ENCODE results near the gene PHYHIPL.
"Not testable (repeated sequence)": the region's sequence is repeated elsewhere in the genome, so short reads cannot be mapped to it uniquely, and the experiment has no call there.

The PHYHIPL gene

DNA sequence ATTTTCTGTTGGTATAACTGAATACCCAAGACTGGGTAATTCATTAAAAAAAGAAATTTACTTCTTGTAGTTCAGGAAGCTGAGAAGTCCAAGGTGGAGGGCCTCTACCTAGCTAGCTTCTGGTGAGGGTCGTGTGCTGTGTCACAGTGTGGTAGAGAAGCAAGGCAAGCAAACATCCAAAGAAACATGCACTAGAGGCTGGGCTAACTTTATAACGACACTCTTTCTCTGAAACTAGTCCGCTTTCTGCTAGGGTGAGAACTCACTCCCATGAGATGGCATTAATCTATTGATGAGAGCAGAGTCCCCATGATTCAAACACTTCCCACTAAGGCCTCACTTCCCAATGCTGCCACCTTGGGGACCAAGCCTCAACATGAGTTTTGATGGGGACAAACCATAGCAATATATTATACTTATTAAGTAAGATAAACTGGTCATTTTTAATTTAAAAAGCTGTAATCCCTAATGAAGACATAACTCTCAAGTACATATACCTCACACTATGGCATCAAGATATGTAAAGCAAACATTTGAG lies 50.8 kb downstream of the PHYHIPL start:
- no peak for DNase-seq
- no peaks in the 10 kb centered on the region for H3K9me3 Mint-ChIP-seq
- H3K4me1 Mint-ChIP-seq, result no peaks in the 10 kb centered on the region
- no peak overlapping the region for H3K4me3 Mint-ChIP-seq
- H3K36me3 Mint-ChIP-seq, result no peaks in the 10 kb centered on the region
- CTCF ChIA-PET, result no interaction called here
- no peak overlapping the region for H3K27ac Mint-ChIP-seq
- H3K27me3 Mint-ChIP-seq, result no peaks in the 10 kb centered on the region

DNA sequence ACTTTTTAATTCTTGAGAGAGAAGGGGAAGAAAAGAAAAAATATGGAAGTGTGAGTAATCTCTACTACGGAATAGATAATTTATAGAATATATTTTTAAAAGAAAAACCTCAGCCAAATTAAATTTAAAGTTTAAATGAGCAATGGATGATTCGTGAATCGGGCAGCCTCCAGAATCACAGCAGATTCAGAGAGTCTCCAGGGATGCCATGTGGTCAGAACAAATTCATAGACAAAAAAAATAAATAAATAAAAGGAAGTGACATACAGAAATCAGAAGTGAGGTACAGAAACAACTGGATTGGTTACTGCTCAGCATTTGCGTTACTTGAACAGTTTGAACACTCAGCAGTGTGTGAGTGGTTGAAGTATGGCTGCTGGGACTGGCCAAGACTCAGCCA lies 53.0 kb downstream of the PHYHIPL start:
- CTCF ChIA-PET, result no interaction called here
- Mint-ChIP-seq H3K9me3 (no peaks in the 10 kb centered on the region), H3K27ac (no peak overlapping the region), H3K36me3 (no peaks in the 10 kb centered on the region), H3K4me3 (no peak overlapping the region), H3K4me1 (no peaks in the 10 kb centered on the region), H3K27me3 (no peaks in the 10 kb centered on the region)
- DNase-seq, result no peak

DNA sequence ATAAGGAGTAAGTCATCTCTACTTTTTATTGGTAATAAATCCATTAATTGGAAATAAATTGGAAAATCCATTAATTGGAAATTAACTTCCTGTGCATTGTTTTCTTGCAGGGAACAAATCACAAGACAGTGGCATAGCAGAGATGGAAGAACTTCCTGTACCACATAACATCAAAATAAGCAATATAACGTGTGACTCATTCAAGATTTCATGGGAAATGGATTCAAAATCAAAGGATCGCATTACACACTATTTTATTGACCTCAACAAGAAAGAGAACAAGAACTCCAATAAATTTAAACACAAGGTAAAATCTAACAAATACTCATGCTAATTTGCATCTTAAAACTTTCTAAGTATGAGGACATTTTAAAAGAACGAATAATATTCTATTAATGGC lies 57.8 kb downstream of the PHYHIPL start:
- CTCF ChIA-PET, result no interaction called here
- Mint-ChIP-seq H3K4me3 (no peak overlapping the region), H3K27ac (no peak overlapping the region), H3K4me1 (no peaks in the 10 kb centered on the region), H3K36me3 (no peaks in the 10 kb centered on the region), H3K9me3 (no peaks in the 10 kb centered on the region), H3K27me3 (no peaks in the 10 kb centered on the region)
- DNase-seq, result no peak

DNA sequence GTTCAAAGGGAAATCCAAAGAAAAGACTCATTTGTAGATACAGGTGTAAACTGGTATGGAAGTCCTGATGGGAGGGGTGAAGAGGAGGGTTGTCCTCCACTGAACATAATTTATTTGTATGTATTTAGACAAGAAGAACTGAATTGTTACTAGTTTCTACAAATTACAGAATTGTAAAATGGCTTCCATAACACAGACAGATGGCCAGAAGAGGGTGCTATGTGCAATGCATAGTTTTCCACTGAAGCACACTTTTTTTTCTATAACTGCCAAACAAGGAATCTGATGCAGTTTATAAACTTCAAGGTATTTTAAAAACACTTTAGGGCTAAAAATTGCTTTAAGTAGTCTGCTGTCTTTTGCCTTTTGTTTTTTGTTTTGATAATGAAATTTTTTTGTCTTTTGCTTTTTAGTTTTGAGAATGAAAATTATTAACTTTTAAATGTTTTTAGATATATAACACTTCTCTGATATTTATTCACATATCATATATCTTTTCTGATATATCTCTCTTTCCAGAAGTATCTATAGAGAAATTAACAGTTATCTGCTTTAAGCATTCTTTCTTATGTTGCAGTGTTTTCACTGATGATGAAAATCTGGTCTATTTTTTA lies 58.5 kb downstream of the PHYHIPL start:
- no peaks in the 10 kb centered on the region for H3K9me3 Mint-ChIP-seq
- DNase-seq, result no peak
- H3K27me3 Mint-ChIP-seq, result no peaks in the 10 kb centered on the region
- no peak overlapping the region for H3K27ac Mint-ChIP-seq
- H3K4me3 Mint-ChIP-seq, result no peak overlapping the region
- no peaks in the 10 kb centered on the region for H3K36me3 Mint-ChIP-seq
- CTCF ChIA-PET, result no interaction called here
- no peaks in the 10 kb centered on the region for H3K4me1 Mint-ChIP-seq

DNA sequence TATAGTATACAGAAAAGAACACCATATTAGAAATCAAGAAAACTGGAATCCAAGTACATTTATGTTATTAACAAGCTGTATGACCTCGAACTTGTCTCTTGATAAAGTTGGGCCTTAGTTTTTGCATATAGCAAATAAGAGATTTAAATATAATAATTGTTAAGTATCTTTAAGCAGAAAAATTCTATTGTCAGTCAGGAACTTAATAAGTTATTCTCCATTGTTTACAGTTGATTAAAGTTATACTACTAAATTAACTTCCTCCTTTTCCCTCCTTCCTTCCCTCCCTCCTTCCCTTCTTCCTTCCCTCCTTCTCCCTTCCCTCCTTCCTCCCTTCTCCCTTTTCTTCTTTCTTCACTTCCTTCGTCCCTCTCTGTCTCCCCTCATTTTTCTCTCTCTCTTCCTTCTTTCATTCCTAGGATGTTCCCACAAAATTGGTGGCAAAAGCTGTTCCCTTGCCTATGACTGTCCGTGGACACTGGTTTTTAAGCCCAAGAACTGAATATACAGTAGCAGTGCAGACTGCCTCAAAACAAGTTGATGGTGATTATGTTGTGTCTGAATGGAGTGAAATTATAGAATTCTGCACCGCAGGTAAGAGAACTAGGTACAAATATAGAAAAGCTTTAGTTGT lies 59.7 kb downstream of the PHYHIPL start:
- Mint-ChIP-seq H3K36me3 (no peaks in the 10 kb centered on the region), H3K27ac (no peak overlapping the region)

DNA sequence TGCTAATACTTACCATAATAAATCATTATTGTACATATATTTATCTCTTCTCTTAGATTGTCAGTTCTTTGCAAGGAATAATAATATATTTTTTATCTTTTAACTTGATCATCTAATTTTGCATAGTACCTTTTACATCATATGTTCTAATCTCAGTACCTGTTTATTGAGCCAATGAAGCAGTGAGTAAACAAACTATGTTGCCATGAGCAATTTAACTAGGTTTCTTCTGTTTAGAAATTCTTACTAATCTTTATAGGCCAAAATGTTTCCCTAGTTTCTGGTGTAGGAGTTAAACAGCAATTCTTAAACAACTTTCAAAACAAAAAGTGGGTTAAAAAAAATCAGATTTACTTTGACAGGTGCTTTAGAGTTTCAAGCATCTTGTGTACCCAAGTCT lies 61.3 kb downstream of the PHYHIPL start:
- no peaks in the 10 kb centered on the region for H3K4me1 Mint-ChIP-seq
- H3K27ac Mint-ChIP-seq, result no peak overlapping the region
- no peak for DNase-seq
- H3K36me3 Mint-ChIP-seq, result no peaks in the 10 kb centered on the region
- no peaks in the 10 kb centered on the region for H3K9me3 Mint-ChIP-seq
- CTCF ChIA-PET, result no interaction called here
- H3K27me3 Mint-ChIP-seq, result no peaks in the 10 kb centered on the region
- H3K4me3 Mint-ChIP-seq, result no peak overlapping the region

More for the DNA sequence above, 59.7 kb downstream of the PHYHIPL start:
- no peak overlapping the region for H3K4me3 Mint-ChIP-seq
- no peak for DNase-seq
- H3K4me1 Mint-ChIP-seq, result no peaks in the 10 kb centered on the region
- H3K9me3 Mint-ChIP-seq, result no peaks in the 10 kb centered on the region
- no peaks in the 10 kb centered on the region for H3K27me3 Mint-ChIP-seq
- CTCF ChIA-PET, result no interaction called here

DNA sequence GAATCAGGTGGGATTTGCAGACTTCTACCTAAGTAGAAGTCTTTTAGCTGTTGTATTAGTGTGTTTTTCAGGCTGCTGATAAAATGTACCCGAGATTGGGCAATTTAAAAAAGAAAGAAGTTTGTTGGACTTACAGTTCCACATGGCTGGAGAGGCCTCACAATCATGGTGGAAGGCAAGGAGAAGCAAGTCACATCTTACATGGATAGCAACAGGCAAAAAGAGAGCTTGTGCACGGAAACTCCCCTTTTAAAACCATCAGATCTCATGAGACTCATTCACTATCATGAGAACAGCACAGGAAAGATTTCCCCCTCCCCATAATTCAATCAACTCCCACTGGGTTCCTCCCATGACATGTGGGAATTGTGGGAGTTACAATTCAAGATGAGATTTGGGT lies 62.7 kb downstream of the PHYHIPL start:
- H3K4me1 Mint-ChIP-seq, H3K27me3 Mint-ChIP-seq, H3K36me3 Mint-ChIP-seq, DNase-seq, H3K27ac Mint-ChIP-seq, H3K9me3 Mint-ChIP-seq, H3K4me3 Mint-ChIP-seq, CTCF ChIA-PET: not testable (repeated sequence)

DNA sequence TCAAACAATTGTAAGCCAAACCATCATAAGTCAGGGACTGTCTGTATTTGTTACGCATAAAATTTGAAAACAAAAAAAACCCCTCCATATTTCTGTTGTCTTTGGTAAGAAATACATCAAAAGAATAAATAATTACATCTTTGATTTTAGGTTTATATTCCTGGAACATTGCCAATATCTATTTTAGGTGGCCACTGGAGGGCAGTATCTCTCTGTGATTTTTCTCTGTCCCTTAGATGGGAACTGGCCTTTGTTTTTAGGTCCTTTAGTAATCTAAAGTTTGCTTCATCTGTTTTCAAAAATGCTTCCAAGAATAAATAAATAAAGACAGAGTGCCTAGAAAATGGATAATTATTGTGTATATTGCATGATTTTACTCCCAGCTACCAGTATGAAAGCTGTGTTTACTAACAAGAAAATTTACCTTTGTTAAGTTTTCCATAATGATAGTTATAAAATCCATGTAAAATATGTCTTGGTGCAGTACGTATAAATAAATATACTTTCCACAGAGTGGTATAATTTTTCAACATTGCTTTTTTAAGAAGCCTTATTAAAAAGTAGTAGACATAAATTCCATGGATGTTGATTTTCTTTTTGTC lies 64.2 kb downstream of the PHYHIPL start:
- Mint-ChIP-seq H3K4me1 (no peaks in the 10 kb centered on the region), H3K27me3 (no peaks in the 10 kb centered on the region), H3K4me3 (no peak overlapping the region), H3K9me3 (no peaks in the 10 kb centered on the region), H3K27ac (no peak overlapping the region), H3K36me3 (no peaks in the 10 kb centered on the region)
- no peak for DNase-seq
- CTCF ChIA-PET, result interaction anchor here (0.8 to 1.0 kb wide), 2 partner anchors 382 to 579 kb away, joined by 3 read pairs; no protein-coding TSS in a partner anchor

DNA sequence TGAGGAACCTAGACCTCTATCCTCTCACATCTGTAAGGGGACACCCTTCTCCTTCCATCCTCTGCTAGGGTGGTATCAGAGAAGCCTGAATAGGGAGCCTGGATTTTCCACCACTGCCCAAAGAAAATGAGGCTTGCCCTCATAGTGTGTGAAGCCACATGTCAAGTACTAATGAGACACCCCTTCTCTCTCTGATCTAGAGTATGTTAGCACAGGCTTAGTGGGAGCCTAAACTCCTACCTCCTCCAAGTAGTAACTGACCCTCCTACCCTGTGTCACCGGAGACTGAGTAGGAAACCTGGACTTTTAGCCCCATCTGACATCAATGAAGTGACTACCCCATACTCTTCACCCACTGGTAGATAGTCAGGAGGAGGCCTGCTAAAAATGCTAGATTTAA lies 65.6 kb downstream of the PHYHIPL start:
- H3K27ac Mint-ChIP-seq, result no peak overlapping the region
- no peaks in the 10 kb centered on the region for H3K4me1 Mint-ChIP-seq
- no peak for DNase-seq
- no peaks in the 10 kb centered on the region for H3K27me3 Mint-ChIP-seq
- H3K36me3 Mint-ChIP-seq, result no peaks in the 10 kb centered on the region
- CTCF ChIA-PET, result no interaction called here
- H3K9me3 Mint-ChIP-seq, result no peaks in the 10 kb centered on the region
- no peak overlapping the region for H3K4me3 Mint-ChIP-seq

DNA sequence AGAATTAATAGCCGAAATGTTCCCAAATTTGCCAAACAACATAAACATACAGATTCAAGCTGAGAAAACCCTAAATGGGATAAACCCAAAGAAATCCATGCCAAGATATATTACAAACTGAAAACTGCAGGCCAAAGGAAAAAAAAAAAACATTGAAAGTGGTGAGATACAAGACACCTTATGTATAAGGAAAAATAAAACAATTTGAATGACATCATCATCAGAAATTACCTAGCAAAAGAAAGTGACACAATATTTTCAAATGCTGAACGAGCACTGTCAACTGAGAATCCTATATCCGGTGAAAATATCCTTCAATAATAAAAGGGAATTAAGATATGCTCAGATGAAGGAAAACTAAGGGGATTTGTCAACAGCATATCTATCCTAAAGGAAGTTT lies 66.5 kb downstream of the PHYHIPL start:
- Mint-ChIP-seq H3K4me3 (no peak overlapping the region), H3K27ac (no peak overlapping the region), H3K27me3 (no peaks in the 10 kb centered on the region), H3K4me1 (no peaks in the 10 kb centered on the region), H3K9me3 (no peaks in the 10 kb centered on the region), H3K36me3 (no peaks in the 10 kb centered on the region)
- CTCF ChIA-PET, result no interaction called here
- DNase-seq, result no peak

DNA sequence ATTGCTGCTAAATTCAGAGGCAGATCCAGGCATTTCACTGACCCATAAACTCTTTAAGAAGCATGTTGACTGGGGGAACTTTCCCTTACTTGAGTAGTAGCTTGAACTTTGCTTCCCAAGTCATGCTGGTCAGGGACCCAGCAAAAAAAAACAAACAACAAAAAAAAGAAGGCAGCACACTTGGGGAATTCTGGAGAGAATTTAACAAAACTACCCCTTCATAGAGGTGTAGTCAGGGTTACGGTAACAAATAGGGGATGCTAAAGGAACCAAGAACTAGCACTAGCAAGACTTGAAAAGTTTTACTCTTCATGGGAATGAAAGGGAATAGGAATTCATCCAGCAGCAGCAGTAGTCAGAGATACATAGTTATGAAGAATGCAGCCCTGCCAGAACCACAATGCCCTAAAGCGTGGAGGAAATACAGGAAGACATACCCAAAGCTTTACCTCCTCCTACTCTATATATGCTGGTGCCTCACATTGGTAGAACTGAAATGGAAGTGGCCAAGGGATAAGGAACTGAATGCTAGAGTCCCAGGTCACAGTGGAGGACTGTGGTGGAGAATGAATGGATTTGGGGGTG lies 67.3 kb downstream of the PHYHIPL start:
- Mint-ChIP-seq H3K4me3 (no peak overlapping the region), H3K27ac (no peak overlapping the region)

DNA sequence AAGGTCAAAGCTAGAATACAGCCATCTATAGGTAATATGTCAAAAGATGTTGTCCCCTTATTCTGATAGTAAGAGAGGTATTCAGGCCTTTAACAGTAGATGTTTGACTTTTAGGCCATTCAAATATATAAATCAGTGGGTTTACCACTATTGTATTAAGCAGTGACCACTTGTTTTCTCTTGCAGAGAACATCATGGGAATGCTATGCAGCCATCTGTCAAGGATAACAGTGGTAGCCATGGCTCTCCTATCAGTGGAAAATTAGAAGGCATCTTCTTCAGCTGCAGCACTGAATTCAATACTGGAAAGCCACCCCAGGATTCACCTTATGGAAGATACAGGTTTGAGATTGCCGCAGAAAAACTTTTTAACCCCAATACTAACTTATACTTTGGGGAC lies 68.4 kb downstream of the PHYHIPL start:
- H3K4me1 Mint-ChIP-seq, result no peaks in the 10 kb centered on the region
- no peaks in the 10 kb centered on the region for H3K36me3 Mint-ChIP-seq
- no peak overlapping the region for H3K27ac Mint-ChIP-seq
- H3K9me3 Mint-ChIP-seq, result no peaks in the 10 kb centered on the region
- CTCF ChIA-PET, result no interaction called here
- no peak overlapping the region for H3K4me3 Mint-ChIP-seq
- no peak for DNase-seq
- H3K27me3 Mint-ChIP-seq, result no peaks in the 10 kb centered on the region

More for the DNA sequence above, 67.3 kb downstream of the PHYHIPL start:
- no peaks in the 10 kb centered on the region for H3K4me1 Mint-ChIP-seq
- no peaks in the 10 kb centered on the region for H3K27me3 Mint-ChIP-seq
- DNase-seq, result no peak
- no peaks in the 10 kb centered on the region for H3K9me3 Mint-ChIP-seq
- CTCF ChIA-PET, result no interaction called here
- H3K36me3 Mint-ChIP-seq, result no peaks in the 10 kb centered on the region

DNA sequence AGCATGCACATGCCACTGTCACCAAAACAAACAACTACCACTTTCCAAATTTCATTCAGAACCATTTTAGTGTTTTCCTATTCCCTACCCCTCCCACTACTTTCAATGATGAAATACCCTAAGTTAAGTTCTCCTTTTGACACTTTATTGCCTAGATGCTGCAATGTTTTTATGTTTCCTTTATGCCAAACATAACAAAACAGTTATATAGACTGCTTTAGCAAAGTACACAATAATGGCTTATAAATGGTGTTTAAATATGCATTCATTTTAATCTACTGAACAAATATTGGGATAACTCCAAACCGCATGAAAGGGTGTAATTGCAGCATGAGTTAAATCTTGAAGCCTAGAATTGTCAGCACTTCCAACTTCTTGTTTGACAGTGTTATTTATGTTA lies 69.2 kb downstream of the PHYHIPL start:
- Mint-ChIP-seq H3K4me3 (no peak overlapping the region), H3K36me3 (no peaks in the 10 kb centered on the region), H3K27ac (no peak overlapping the region), H3K27me3 (no peaks in the 10 kb centered on the region), H3K4me1 (no peaks in the 10 kb centered on the region), H3K9me3 (no peaks in the 10 kb centered on the region)
- no peak for DNase-seq
- CTCF ChIA-PET, result no interaction called here

DNA sequence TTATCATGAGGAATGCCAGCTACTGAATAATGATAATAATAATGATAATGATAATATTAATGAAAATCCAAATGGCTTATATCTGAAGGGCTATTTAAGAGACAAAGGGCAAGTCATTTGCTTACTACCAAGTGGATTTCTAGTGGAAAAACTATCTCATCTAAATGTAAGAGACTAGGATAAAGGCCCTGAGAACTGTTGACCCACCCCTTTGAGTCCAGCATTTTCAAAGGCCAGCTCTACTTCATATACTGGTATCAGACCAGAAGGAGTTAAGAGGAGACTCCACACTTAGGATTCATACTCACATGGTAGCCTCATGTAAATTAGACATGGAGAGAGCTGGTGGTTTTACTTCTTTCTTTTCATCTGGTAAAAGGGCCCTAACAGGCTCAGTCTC lies 76.0 kb downstream of the PHYHIPL start:
- no peak overlapping the region for H3K27ac Mint-ChIP-seq
- CTCF ChIA-PET, result no interaction called here
- H3K9me3 Mint-ChIP-seq, result no peaks in the 10 kb centered on the region
- no peaks in the 10 kb centered on the region for H3K4me1 Mint-ChIP-seq
- no peaks in the 10 kb centered on the region for H3K36me3 Mint-ChIP-seq
- H3K27me3 Mint-ChIP-seq, result no peaks in the 10 kb centered on the region
- no peak for DNase-seq
- no peak overlapping the region for H3K4me3 Mint-ChIP-seq

DNA sequence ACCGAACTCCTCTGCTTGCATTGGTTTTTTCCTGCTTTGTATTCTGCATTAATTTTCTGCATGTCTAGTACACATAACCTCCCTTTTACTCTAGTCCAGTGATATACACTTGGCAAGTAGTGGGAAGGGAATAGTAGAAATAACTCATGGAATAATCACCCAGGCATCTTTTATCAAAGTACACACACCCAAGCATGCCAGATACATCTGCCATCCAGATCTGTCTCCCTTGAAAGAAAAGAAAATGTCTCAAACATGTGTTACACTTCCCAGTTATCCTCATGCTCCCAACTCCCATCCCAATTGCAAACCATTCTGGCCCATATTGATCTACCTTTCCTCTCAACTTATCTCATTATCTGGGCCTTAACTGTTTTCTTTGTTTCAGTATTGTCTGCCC lies 79.0 kb downstream of the PHYHIPL start:
- H3K9me3 Mint-ChIP-seq, result no peaks in the 10 kb centered on the region
- no peaks in the 10 kb centered on the region for H3K27me3 Mint-ChIP-seq
- no peak for DNase-seq
- no peaks in the 10 kb centered on the region for H3K4me1 Mint-ChIP-seq
- H3K27ac Mint-ChIP-seq, result no peak overlapping the region
- no peak overlapping the region for H3K4me3 Mint-ChIP-seq
- H3K36me3 Mint-ChIP-seq, result no peaks in the 10 kb centered on the region
- CTCF ChIA-PET, result no interaction called here

All from activated naive CD4-positive, alpha-beta T cell treated with anti-CD3 and anti-CD28 coated beads, Interleukin-2, amount 10 ng/mL, durations not matched to agents 7 days and 5 days (primary cell).